B cell (primary cell): ENCODE measurements around the gene STAP2.

Source experiments
- EZH2 ChIP-seq: IDR thresholded peaks from 2 replicates; pipeline ENCODE4 v1.6.1; 2012; ENCODE audit warnings: borderline replicate concordance, low read depth, mild to moderate bottlenecking, moderate library complexity, low read length; ENCODE audit not compliant: insufficient read depth, poor library complexity, severe bottlenecking
- TF ChIP-seq, protein P1 (sequence below): fragments of 200-600 bp; IDR thresholded peaks from one replicate; pipeline ENCODE4 v1.8.0; 2022; ENCODE audit warnings: antibody characterized with exemption, mild to moderate bottlenecking

DNA sequence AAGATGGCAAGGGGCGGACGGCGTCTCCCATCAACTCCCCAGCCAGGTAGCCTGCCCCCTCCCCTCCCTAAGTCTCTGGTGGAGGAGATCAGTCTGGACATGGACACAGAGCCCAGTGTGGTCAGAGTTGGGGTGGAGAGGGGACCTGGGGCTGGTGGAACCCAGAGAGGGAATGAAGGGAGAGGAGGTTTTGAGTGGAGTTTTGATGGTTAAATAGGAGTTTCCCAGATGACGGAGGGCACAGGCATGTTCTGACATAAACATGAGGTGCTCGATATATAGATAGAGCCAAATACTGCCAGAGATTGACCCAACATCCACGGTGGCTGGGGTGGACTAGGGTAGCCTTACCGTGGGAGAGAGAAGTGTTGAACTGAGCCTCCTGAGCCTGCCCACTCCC is 20.2 kb downstream of the STAP2 start:
- TF ChIP-seq, protein P1, sequence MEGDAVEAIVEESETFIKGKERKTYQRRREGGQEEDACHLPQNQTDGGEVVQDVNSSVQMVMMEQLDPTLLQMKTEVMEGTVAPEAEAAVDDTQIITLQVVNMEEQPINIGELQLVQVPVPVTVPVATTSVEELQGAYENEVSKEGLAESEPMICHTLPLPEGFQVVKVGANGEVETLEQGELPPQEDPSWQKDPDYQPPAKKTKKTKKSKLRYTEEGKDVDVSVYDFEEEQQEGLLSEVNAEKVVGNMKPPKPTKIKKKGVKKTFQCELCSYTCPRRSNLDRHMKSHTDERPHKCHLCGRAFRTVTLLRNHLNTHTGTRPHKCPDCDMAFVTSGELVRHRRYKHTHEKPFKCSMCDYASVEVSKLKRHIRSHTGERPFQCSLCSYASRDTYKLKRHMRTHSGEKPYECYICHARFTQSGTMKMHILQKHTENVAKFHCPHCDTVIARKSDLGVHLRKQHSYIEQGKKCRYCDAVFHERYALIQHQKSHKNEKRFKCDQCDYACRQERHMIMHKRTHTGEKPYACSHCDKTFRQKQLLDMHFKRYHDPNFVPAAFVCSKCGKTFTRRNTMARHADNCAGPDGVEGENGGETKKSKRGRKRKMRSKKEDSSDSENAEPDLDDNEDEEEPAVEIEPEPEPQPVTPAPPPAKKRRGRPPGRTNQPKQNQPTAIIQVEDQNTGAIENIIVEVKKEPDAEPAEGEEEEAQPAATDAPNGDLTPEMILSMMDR = no peak
- no peak for TF ChIP-seq EZH2
